ENCODE measurements around the gene MBNL2. TPM values are rescaled to one million over a fixed set of nuclear protein-coding genes. Genes with fewer than 3 reads are reported as not detected.

Gene MBNL2
- total and polyA plus RNA-seq, 2 of the 13 experiments (the other 11 are each of a cell fraction or from before 2014, with no cell fraction given), result 30.8 to 59.0 TPM

GRCh38 chr13:97288486-97288900 is 66.4 kb downstream of the MBNL2 start (continued):
- no peak for TF ChIP-seq ZNF639 (CRISPR knock-in tag; conservative IDR thresholded peaks at IDR 0.05)
- TF ChIP-seq ATF1 (CRISPR knock-in tag; IDR thresholded peaks at IDR 0.05), result no peak
- no peak for TF ChIP-seq MXI1 (IDR thresholded peaks at IDR 0.05; ENCODE audit: borderline replicate concordance, low read depth, low read length)
- TF ChIP-seq RARA (CRISPR knock-in tag; IDR thresholded peaks at IDR 0.05), result no peak
- TF ChIP-seq HMGXB3 (CRISPR knock-in tag; IDR thresholded peaks at IDR 0.05; ENCODE audit: borderline replicate concordance), result no peak
- no peak for TF ChIP-seq ZNF501 (CRISPR knock-in tag; IDR thresholded peaks at IDR 0.05)
- TF ChIP-seq, protein P1, sequence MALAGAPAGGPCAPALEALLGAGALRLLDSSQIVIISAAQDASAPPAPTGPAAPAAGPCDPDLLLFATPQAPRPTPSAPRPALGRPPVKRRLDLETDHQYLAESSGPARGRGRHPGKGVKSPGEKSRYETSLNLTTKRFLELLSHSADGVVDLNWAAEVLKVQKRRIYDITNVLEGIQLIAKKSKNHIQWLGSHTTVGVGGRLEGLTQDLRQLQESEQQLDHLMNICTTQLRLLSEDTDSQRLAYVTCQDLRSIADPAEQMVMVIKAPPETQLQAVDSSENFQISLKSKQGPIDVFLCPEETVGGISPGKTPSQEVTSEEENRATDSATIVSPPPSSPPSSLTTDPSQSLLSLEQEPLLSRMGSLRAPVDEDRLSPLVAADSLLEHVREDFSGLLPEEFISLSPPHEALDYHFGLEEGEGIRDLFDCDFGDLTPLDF (CRISPR knock-in tag; IDR thresholded peaks at IDR 0.05), result no peak
- no peak for TF ChIP-seq BCLAF1 (IDR thresholded peaks at IDR 0.05)
- TF ChIP-seq SMC3 (IDR thresholded peaks at IDR 0.05; ENCODE audit: low read length), result no peak
- no peak for TF ChIP-seq IRF2 (CRISPR knock-in tag; IDR thresholded peaks at IDR 0.05)
- no peak for TF ChIP-seq ZNF235 (CRISPR knock-in tag; IDR thresholded peaks at IDR 0.05; ENCODE audit: borderline replicate concordance)
- TF ChIP-seq EEA1 (CRISPR knock-in tag; IDR thresholded peaks at IDR 0.05; ENCODE audit: borderline replicate concordance), result no peak
- no peak for TF ChIP-seq ZNF326 (CRISPR knock-in tag; IDR thresholded peaks at IDR 0.05; ENCODE audit: borderline replicate concordance)
- no peak for TF ChIP-seq MED13 (CRISPR knock-in tag; IDR thresholded peaks at IDR 0.05)
- TF ChIP-seq NCOA5 (CRISPR knock-in tag; IDR thresholded peaks at IDR 0.05), result no peak
- no peak for TF ChIP-seq CHD2 (IDR thresholded peaks at IDR 0.05; ENCODE audit: low read depth, low read length)
- TF ChIP-seq CENPBD1 (CRISPR knock-in tag; IDR thresholded peaks at IDR 0.05; ENCODE audit: borderline replicate concordance, low read depth), result no peak
- no peak for TF ChIP-seq ZNF709 (CRISPR knock-in tag; IDR thresholded peaks at IDR 0.05)
